Spleen (tissue), 11 donors: Measurements from ENCODE around the gene CPLX3. TPM values are rescaled to one million over a fixed set of nuclear protein-coding genes. Genes with fewer than 3 reads are reported as not detected.

Source experiments
- DNase-seq: peaks from one replicate; pipeline ENCODE4 v3.0.0-alpha.2; 2020
- H3K27ac ChIP-seq, 8 donors: fragments of 200-600 bp; sonication (generic) in 7 of 8; 1 replicate in 4 of 8; 2 replicates in 4 of 8; pipeline versions ENCODE4 v1.5.0 to v1.8.0; 2016 to 2021; ENCODE audit warnings: inconsistent platforms in 4 of 8, mild to moderate bottlenecking in 4 of 8, moderate library complexity in 1 of 8
- H3K27me3 ChIP-seq, 7 donors: fragments of 200-600 bp; sonication (generic) in 6 of 7; replicated peaks in 1 of 7; 1 replicate in 4 of 7; 2 replicates in 3 of 7; pipeline versions ENCODE4 v1.5.0 to v1.8.0; 2016 to 2021; ENCODE audit warnings: inconsistent platforms in 3 of 7, mild to moderate bottlenecking in 1 of 7
- H3K36me3 ChIP-seq, 6 donors: fragments of 200-600 bp; sonication (generic) in 5 of 6; 1 replicate in 4 of 6; 2 replicates in 2 of 6; pipeline versions ENCODE4 v1.5.0 to v1.8.0; 2016 to 2021; ENCODE audit warnings: inconsistent platforms in 2 of 6
- H3K4me1 ChIP-seq, 6 donors: fragments of 200-600 bp; sonication (generic) in 5 of 6; 1 replicate in 3 of 6; 2 replicates in 3 of 6; pipeline versions ENCODE4 v1.5.0 to v1.8.0; 2016 to 2021; ENCODE audit warnings: inconsistent platforms in 3 of 6
- H3K4me3 ChIP-seq, 8 donors: fragments of 200-600 bp; sonication (generic) in 7 of 8; 1 replicate in 4 of 8; 2 replicates in 4 of 8; pipeline versions ENCODE4 v1.5.0 to v1.8.0; 2016 to 2021; ENCODE audit warnings: inconsistent platforms in 4 of 8, mild to moderate bottlenecking in 4 of 8, moderate library complexity in 2 of 8
- H3K9me3 ChIP-seq, 8 donors: fragments of 200-600 bp; sonication (generic) in 7 of 8; 1 replicate in 4 of 8; 2 replicates in 4 of 8; pipeline versions ENCODE4 v1.5.0 to v1.8.0; 2016 to 2021; ENCODE audit warnings: inconsistent platforms in 4 of 8
- POLR2A ChIP-seq, 3 donors: fragments of 450-650 bp; IDR thresholded peaks; one replicate each; pipeline ENCODE4 v1.5.1; 2017; ENCODE audit warnings: antibody characterized with exemption in 3 of 3, mild to moderate bottlenecking in 1 of 3
- POLR2AphosphoS5 ChIP-seq, 3 donors: sonication (generic); formaldehyde crosslinking; IDR thresholded peaks; one replicate each; pipeline ENCODE4 v1.5.1; 2017; ENCODE audit warnings: antibody characterized with exemption in 3 of 3
- WGBS, 5 donors: extraction: QIAGEN DNeasy Blood & Tissue Kit in 3 of 5; methylation state at CpG; one replicate each; pipeline versions ENCODE4 v1.1.5 to v1.1.7; 2013 to 2018; 5-methylcytosine and 5-hydroxymethylcytosine counted together
- intact Hi-C: fragments of 100-400 bp; cut with DNase I; formaldehyde crosslinking; loops from one replicate; pipeline ENCODE4 v1.15.0; 2023; ENCODE audit warnings: low total_unique reads
- polyA plus RNA-seq, 3 donors: library from polyadenylated mRNA; stranded (reverse); fragments of 200-250 nt; gene quantifications; one replicate each; pipeline ENCODE4 v1.2.1, GENCODE V29; 2013
- total RNA-seq, 7 donors: library from RNA; depleted of rRNA in 3 of 7; stranded (reverse); fragments of >200 nt in 3 of 7; fragmentation: NEBNext Ultra II Directional in 4 of 7; extraction: Animal tissue kit (Norgen Biotek cat#: 25700) in 4 of 7; gene quantifications; one replicate each; pipeline versions ENCODE4 v1.1.0 to v1.2.1, GENCODE V29; 2016 to 2021
- TF ChIP-seq, protein P1 (sequence below), 11 experiments: fragments of 200-600 bp in 7 of 11; fragments of 450-650 bp in 4 of 11; sonication (generic) in 4 of 11; IDR thresholded peaks in 8 of 11; conservative IDR thresholded peaks in 3 of 11; 1 replicate in 7 of 11; 2 replicates in 4 of 11; pipeline versions ENCODE4 v1.4.0 to v1.8.0; 2016 to 2021; ENCODE audit warnings: antibody characterized with exemption in 11 of 11, inconsistent platforms in 4 of 11, mild to moderate bottlenecking in 1 of 11
- donor health status: healthy with polysubstance abuse.
- donor health status: DM: no; HTN: no; CAD: no; lungs with moderate emphysema.
- donor health status: DM: no; HTN: no; CAD: no.
- donor health status: Bipolar disorder and iron deficiency.
- donor health status: healthy.
- donor health status: DM: no; HTN: no; CAD: no.
- donor health status: DM: yes; HTN: yes; CAD: no.

The CPLX3 gene
- total and polyA plus RNA-seq, 10 donors, result 17.7 to 207 (median 39.1) TPM

DNA sequence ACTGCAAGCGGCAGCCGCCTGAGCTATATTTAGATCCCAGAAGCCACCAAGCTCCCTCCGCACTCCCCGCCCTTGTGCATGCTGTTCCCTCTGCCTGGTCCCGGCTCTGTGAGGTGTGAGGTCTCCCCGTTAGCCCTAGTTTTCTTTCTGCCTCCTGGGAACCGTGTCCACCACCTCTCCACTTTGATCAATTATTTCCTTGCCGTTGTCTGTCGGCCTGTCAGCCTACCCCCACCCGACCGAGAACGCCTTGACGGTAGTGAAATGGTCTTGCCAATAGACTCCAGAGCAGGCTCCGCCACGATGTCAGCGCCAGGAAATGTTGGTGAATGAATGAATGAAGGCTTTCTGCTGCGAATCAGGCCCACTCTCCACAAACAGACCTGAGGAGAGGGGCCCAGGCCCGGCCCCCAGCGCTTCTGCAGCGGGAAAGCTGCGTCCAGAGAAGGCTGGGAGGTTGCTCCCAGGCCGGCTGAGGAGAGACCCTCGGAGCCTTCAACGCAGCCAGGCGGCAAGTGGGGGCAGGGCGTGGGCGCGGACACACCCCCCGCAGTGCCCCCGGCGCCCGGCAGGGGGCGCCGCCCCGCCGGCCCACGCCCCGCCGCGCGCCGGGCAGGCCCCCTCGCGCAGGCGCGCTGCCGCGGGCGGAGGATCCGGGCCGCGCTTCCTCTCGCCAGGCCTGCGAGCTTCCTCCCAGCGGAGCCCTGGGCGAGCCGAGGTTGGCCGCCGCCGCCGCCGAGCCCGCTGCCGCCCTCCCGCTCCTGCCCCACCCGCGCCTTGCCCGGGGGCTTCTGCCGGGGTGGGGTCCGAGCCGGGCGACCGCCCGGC, 44.8 kb upstream of the CPLX3 start, which contains the start of gene CSK:
Gene CSK, plus strand, starts transcription at position 650 of the 828 bp plus-strand sequence. CDS start 16,218 bp downstream, outside the sequence.
- DNase-seq, result peak; percentile 96
- H3K4me3 ChIP-seq, result peak within 1 kb of the TSS; percentile 82 to 98 (median 86)
- H3K36me3 ChIP-seq, result peaks cover 0 to 22% (median 0%) of the 10 kb centered on the region in 6 donors
- peaks cover 75 to 93% (median 89%) of the 10 kb centered on the region in 6 donors for H3K4me1 ChIP-seq
- TF ChIP-seq POLR2A (IDR thresholded peaks at IDR 0.05), result no peak
- TF ChIP-seq POLR2AphosphoS5 (IDR thresholded peaks at IDR 0.05), result peak; percentile 77 to 85 (median 84)
- TF ChIP-seq, protein P1, sequence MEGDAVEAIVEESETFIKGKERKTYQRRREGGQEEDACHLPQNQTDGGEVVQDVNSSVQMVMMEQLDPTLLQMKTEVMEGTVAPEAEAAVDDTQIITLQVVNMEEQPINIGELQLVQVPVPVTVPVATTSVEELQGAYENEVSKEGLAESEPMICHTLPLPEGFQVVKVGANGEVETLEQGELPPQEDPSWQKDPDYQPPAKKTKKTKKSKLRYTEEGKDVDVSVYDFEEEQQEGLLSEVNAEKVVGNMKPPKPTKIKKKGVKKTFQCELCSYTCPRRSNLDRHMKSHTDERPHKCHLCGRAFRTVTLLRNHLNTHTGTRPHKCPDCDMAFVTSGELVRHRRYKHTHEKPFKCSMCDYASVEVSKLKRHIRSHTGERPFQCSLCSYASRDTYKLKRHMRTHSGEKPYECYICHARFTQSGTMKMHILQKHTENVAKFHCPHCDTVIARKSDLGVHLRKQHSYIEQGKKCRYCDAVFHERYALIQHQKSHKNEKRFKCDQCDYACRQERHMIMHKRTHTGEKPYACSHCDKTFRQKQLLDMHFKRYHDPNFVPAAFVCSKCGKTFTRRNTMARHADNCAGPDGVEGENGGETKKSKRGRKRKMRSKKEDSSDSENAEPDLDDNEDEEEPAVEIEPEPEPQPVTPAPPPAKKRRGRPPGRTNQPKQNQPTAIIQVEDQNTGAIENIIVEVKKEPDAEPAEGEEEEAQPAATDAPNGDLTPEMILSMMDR (IDR thresholded peaks at IDR 0.05 in 8 of 11, conservative IDR thresholded peaks at IDR 0.05 in 3 of 11), result peak; percentile 26 to 86 (median 75)
- intact Hi-C loops, result loop anchor here (5.0 kb wide), 1 partner anchor 61 kb away; the partner anchor contains the start of gene ULK3
- 1% methylated on average over 20 to 74 of the region's 74 CpGs for WGBS, 5 donors
- no peaks in the 10 kb centered on the region for H3K9me3 ChIP-seq
- peak within 1 kb of the TSS; percentile 89 to 99 (median 96) for H3K27ac ChIP-seq
- no peaks in the 10 kb centered on the region for H3K27me3 ChIP-seq

DNA sequence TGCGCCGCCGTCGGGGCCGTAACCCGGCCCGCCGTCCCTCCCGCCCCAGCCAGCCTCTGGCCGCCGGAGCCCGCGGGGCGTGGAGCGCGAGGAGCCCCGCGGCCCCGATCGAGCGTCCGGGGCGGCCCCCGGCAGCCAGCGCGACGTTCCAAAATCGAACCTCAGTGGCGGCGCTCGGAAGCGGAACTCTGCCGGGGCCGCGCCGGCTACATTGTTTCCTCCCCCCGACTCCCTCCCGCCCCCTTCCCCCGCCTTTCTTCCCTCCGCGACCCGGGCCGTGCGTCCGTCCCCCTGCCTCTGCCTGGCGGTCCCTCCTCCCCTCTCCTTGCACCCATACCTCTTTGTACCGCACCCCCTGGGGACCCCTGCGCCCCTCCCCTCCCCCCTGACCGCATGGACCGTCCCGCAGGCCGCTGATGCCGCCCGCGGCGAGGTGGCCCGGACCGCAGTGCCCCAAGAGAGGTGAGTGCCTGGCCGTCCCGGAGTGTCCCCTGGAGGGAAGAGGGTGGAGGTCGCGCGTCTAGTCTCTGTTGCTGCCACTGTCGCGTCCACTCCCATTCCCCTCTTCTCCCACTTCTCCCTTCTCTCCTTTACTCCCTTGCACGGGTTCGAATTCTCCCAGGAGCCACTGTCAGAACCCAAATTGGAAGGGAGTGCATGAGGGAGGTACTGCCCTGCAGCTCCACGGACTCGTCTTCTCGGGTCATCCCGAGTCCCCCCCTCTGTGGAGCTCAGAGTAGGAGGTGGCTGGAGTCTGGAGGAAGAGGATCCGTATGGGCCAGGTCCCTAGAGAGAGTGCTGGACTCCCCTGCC, 44.0 kb upstream of the CPLX3 start:
- peak; percentile 95 for DNase-seq

DNA sequence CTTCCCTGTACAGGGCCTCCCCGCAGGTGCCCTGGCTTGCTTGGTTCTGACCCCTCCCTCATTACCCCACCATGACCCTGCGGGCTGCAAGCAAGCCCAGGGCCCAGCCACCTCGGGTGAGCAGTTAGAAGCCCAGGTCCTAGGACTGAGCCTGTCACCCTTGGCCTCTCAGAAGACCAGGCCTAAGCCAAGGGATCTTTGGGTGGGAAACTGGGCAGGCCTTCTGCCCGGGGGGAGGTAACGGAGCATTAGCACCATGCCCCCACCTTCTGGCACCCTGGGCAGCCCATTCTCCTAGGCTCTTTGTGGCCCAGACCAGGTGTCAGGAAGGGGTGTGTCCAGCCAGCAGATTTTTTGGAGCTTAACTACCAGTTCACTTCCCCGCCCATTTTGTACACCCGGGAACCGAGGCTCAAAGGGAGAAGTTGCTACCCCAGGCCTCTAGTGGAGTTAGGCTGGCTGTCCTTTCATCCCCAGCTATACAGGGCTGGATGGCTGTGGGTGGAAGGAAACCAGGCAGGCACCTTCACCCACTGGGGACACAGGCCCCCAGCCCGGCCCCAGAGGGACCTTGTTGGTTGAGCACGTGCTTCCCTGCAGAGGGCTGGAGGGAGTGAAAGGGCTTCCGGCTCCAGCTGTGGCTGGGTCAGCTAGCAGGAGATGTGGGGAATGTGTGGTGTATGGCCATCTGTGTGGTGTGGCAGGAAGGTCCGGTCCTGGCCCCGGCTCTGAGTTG, 43.2 kb upstream of the CPLX3 start:
- H3K27ac ChIP-seq, result peak overlapping the region; percentile 89 to 99 (median 96)
- peaks cover 75 to 93% (median 89%) of the 10 kb centered on the region in 6 donors for H3K4me1 ChIP-seq

More for the DNA sequence above, 44.0 kb upstream of the CPLX3 start:
- peaks cover 0 to 25% (median 0%) of the 10 kb centered on the region in 6 donors for H3K36me3 ChIP-seq
- TF ChIP-seq POLR2AphosphoS5 (IDR thresholded peaks at IDR 0.05) (no peak), POLR2A (IDR thresholded peaks at IDR 0.05) (peak in 1 of 3 donors; percentile 38)
- TF ChIP-seq, protein P1 (IDR thresholded peaks at IDR 0.05 in 8 of 11, conservative IDR thresholded peaks at IDR 0.05 in 3 of 11), result peak in 1 of 11 experiments; percentile 9
- H3K4me1 ChIP-seq, result peaks cover 75 to 93% (median 89%) of the 10 kb centered on the region in 6 donors
- H3K27ac ChIP-seq, result peak overlapping the region; percentile 89 to 99 (median 96)
- 0 to 3% (median 1%) methylated on average over 20 to 72 of the region's 72 CpGs for WGBS, 5 donors
- intact Hi-C loops, result loop anchor here (5.0 kb wide), 1 partner anchor 60 kb away; the partner anchor contains the start of gene ULK3
- H3K27me3 ChIP-seq, result no peaks in the 10 kb centered on the region
- H3K9me3 ChIP-seq, result no peaks in the 10 kb centered on the region
- peak overlapping the region; percentile 82 to 98 (median 86) for H3K4me3 ChIP-seq

More for the DNA sequence above, 43.2 kb upstream of the CPLX3 start:
- no peaks in the 10 kb centered on the region for H3K9me3 ChIP-seq
- H3K36me3 ChIP-seq, result peaks cover 0 to 25% (median 0%) of the 10 kb centered on the region in 6 donors
- H3K27me3 ChIP-seq, result no peaks in the 10 kb centered on the region
- TF ChIP-seq, protein P1 (IDR thresholded peaks at IDR 0.05 in 8 of 11, conservative IDR thresholded peaks at IDR 0.05 in 3 of 11), result peak in 3 of 11 experiments; percentile 2 to 19 (median 12)
- TF ChIP-seq POLR2AphosphoS5 (IDR thresholded peaks at IDR 0.05), result peak; percentile 55 to 73 (median 63)
- peak in 1 of 3 donors; percentile 15 for TF ChIP-seq POLR2A (IDR thresholded peaks at IDR 0.05)
- intact Hi-C loops, result loop anchor here (5.0 kb wide), 1 partner anchor 59 kb away; the partner anchor contains the start of gene ULK3
- 0 to 4% (median 1%) methylated on average over 10 to 13 of the region's 13 CpGs for WGBS, 5 donors
- H3K4me3 ChIP-seq, result peak overlapping the region; percentile 82 to 98 (median 86)
- peak; percentile 90 for DNase-seq
